GM19239 (cell line): ENCODE data around the gene NRARP.
"Not testable (repeated sequence)": the region's sequence is repeated elsewhere in the genome, so short reads cannot be mapped to it uniquely, and the experiment has no call there.

Experiments used
- DNase-seq: peaks from one replicate; pipeline ENCODE4 v3.0.0; 2011; ENCODE audit warnings: low spot score; ENCODE audit not compliant: insufficient read length
- FAIRE-seq: peaks from 2 replicates; lab custom pipeline; 2011; peaks lifted over from hg19 to GRCh38; lab: Jason Lieb, UNC

The NRARP gene

GRCh38 chr9:137266585-137267453, 35.3 kb downstream of the NRARP start:
- FAIRE-seq (no peak), DNase-seq (no peak)

GRCh38 chr9:137266162-137266527, 35.9 kb downstream of the NRARP start:
- FAIRE-seq (no peak), DNase-seq (no peak)

- DNase-seq (no peak), FAIRE-seq (no peak)
Measured at GRCh38 chr9:137265496-137266161, 36.4 kb downstream of the NRARP start.

GRCh38 chr9:137264067-137264466, 38.0 kb downstream of the NRARP start:
- DNase-seq (no peak), FAIRE-seq (no peak)

DNA sequence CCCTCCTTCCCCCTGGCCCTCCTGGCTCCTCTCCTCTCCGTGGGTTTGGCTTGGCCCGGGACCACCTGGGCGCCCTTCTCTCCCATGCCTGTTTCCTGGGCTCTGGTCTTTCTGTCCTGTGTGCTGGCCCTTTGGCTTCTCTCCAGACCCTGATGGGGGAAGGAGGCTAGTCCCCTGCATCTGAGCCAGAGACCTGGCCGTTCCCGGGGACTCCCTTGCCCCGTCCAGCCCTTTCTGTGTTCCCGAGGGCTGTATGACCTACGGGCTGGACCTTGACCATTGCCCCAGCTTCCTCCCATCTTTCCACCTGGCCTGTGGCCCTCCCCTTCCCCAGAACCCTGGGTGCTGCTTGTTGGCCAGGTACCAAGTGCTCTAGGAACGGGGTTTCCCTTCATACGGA, 38.6 kb downstream of the NRARP start:
- FAIRE-seq (no peak), DNase-seq (no peak)

DNA sequence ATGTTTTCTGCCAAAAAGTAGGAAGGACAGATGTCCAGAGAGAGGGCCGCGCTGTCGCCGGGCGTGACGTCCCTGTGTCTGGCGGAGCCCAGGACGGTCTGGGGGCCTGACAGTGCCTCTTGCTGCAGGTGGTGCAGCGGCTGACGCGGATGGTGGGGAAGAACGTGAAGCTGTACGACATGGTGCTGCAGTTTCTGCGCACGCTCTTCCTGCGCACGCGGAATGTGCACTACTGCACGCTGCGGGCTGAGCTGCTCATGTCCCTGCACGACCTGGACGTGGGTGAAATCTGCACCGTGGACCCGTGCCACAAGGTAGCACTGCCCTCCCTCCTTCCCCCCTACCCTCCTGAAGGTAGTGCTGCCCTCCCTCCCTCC, 39.2 kb downstream of the NRARP start:
- no peak for DNase-seq
- no peak for FAIRE-seq

DNA sequence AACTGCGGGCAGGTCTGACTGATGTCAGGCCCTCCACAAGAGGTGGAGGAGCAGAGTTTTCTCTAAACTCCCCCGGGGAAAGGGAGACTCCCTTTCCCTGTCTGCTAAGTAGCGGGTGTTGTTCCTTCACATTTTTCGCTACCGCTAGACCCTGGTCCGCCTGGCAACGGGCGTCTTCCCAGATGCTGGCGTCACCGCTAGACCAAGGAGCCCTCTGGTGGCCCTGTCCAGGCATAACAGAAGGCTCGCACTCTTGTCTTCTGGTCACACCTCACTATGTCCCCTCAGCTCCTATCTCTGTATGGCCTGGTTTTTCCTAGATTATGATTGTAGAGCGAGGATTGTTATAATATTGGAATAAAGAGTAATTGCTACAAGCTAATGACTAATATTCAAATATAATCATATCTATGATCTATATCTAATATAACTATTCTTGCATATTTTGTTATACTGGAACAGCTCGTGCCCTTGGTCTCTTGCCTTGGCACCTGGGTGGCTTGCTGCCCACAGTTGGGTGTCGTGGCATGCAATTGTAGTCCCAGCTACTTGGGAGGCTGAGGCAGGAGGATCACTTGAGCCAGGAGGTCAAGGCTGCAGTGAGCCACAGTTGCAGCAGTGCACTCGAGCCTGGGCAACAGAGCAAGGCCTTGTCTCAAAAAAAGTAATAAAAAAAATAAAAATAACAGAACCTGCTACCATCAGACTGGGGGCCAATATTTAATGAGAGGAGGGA, 39.7 kb downstream of the NRARP start:
- DNase-seq, FAIRE-seq: not testable (repeated sequence)

- no peak for FAIRE-seq
- DNase-seq = no peak
Measured at GRCh38 chr9:137256856-137257255, 45.2 kb downstream of the NRARP start.

DNA sequence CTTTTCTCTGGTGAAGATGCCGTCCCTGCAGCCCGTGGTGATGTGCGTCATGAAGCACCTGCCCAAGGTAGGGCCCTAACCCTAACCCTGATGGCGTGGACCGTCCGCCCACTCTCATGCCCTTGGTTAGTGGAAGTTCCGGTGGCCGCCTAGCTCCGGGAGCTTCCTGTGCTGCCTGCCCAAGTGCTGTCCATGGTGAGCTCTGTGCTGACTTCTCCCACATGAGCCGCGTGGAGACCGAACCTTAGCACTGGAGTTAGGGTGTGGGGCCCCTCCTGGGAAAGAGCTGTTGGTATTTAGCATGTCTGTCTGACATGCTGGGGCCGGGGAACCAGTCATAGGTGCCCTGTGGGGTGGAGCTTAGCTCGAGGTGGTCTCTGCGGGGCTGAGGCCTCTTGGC, 45.7 kb downstream of the NRARP start:
- FAIRE-seq (no peak), DNase-seq (no peak)

GRCh38 chr9:137255448-137256114, 46.5 kb downstream of the NRARP start:
- FAIRE-seq = peak; percentile 66
- DNase-seq = peak; percentile 64

DNA sequence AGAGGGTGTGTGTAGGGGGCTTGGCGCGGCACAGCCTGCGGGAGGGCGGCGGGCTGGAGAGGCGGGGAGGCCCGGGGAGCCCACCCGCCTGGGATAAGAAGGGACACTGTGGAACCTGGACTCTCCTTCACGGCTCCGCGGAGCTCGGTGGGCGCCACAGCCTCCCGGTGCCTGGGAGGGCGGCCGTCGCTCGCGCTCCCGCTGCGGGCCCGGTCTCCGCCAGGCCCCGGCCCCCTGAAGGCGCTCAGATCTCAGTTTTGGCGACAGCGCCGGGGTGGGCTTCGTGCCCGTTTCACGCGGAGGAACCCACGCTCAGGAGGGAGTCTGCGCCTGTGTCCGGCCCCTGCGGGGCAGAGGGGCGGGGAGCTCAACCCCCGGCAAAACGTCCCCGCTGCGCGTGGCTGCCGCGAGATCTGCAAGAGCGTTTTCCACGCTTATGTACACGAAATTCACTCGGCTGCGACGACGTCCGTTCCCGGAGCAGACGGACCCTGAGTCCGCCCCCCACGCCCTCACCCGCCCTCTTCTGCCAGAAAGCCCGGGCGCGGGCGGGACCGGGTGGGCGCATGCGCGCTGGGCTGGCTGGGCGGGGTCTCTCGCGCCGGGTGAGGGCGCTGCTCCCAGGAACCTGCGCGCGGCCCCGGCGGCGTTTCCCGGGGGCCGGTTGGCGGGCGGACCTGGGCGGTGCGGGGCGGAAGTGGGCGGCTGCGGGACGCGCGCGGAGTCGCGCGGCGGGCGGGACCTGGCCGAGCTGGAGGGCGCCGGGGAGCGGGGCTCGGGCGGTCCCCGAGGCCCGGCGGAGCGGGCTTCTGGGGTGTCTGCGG, 47.2 kb downstream of the NRARP start, which contains the start of gene NELFB:
TSS of gene NELFB (plus strand) at position 704 of the 824 bp plus-strand sequence.
- DNase-seq = peak; percentile 100
- FAIRE-seq = peak; percentile 92

DNA sequence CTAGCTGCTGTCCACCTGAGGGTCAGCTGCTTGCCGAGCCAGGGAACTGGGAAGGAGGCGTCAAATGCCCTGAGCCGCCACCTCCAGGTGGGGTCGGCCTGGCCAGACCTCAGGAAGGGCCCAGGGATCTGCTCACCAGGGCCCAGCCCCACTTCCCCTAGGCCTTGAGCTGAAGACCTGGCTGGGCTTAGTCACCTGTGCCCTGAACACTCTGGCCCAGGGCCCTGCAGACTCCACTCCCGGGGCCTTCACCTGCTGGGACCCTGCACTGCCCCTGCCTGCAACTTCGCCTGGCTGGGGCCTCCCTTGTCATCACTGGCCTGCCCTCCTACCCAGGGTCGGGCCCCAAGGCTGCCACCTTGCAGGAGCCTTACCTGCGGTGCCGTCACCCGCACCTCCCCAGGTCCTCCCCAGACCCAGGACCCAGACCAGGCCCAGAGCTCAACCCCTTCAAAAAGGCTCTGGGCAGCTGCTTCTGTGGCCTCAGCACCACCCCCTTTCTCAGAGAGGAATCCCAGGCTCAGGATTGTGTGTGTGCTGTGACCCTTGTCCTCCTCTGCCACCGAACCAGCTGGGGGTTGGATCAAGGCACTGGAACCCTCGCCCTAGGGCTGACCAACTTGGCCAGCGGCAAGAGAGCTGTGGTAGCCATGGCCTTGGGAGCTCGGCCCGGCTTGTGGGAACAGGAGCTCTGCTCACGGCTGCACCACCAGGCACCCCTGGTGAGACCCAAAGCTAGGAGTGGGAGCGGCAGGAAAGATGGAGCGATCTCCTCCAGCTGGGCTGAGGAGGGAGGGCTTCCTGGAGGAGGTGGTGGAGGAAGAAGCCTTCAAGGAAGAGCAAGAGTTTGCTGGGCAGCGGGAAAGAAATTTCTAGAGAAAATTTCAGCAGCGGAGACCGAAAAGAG, 48.1 kb downstream of the NRARP start:
- FAIRE-seq (no peak), DNase-seq (no peak)

DNA sequence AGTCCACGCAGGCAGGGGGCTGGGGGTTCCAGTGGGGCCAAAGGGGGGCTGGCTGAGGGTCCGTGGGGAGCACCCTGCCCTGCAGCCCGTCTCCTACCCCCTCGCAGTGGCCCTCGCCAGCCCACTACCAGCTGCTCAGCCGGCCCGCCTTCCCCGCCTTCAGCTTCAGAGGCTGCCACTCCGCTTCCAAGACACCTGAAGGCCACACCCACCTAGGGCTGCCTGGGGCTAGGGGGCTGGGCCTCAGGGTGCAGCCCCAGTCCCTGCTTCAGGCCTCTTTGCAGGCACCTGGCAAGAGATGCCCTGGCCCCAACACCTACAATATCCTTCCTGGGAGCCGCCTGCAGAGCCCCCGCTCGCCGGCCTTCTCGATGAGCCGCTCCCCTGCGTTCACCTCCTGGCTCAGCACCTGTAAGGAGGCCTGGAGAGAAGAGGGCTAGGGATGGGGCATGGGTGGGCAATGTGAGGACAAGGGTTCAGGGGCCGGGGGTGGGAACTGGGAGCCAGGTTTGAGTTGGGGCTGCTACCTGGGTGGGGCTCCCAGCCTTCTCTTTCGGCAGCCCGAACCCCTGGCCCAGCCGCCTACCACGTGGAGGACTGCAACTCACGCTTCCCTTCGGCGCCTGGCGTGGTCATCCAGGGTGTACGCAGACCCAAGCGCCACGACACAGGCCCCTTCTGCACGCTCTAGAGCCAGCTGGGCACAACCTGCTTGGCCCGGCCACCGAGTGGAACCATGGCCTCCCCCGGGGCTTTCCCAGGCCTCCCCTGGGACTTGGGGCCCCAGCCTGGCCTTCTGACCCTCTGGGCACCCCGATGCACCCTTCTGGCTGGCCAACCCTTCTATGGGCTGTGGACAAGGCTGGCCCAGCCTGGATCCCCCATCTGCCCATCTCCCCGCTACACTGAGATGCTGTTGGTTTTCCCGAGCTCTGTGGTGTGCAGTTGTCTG, 49.2 kb downstream of the NRARP start:
- DNase-seq = no peak

DNA sequence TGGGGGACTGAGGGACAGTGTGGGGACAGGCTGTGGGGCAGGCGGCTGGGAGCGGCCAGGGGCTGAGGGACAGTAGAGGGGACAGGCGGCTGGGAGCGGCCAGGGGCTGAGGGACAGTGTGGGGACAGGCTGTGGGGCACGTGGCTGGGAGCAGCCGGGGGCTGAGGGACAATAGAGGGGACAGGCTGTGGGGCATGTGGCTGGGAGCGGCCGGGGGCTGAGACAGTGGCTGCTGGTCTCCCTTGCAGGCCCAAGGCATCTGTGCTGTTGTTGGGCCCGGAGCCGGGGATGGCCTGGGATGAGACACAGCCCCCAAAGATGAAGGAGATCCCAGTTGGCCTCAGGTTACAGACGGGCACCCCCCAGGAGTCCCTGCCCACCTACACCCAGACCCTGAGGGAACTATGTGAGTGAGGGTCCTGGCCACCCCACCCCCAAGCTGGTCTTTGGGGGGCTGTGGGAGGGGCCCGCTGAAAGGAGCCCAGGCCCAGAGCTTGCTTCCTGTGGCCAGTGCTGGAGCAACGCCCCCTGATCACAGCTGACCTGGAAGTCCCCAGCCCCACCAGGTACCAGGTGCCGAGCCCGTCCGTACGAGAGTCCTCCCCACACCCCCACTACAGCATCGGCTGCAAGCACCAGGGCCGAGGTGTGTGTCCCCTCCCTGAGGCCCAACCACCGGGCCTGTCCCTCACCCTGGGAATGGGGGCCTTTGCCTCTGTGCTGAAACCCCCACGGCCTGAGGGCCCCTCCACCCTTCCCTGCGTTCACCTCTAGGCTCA, 50.4 kb downstream of the NRARP start:
- DNase-seq (no peak), FAIRE-seq (no peak)

More for the DNA sequence above, 49.2 kb downstream of the NRARP start:
- no peak for FAIRE-seq

GRCh38 chr9:137251194-137251461, 50.9 kb downstream of the NRARP start, which contains the start of gene STPG3:
Gene STPG3 (plus strand): TSS chr9:137251286. CDS start chr9:137251287, 1 bp downstream.
- DNase-seq (no peak), FAIRE-seq (no peak)

DNA sequence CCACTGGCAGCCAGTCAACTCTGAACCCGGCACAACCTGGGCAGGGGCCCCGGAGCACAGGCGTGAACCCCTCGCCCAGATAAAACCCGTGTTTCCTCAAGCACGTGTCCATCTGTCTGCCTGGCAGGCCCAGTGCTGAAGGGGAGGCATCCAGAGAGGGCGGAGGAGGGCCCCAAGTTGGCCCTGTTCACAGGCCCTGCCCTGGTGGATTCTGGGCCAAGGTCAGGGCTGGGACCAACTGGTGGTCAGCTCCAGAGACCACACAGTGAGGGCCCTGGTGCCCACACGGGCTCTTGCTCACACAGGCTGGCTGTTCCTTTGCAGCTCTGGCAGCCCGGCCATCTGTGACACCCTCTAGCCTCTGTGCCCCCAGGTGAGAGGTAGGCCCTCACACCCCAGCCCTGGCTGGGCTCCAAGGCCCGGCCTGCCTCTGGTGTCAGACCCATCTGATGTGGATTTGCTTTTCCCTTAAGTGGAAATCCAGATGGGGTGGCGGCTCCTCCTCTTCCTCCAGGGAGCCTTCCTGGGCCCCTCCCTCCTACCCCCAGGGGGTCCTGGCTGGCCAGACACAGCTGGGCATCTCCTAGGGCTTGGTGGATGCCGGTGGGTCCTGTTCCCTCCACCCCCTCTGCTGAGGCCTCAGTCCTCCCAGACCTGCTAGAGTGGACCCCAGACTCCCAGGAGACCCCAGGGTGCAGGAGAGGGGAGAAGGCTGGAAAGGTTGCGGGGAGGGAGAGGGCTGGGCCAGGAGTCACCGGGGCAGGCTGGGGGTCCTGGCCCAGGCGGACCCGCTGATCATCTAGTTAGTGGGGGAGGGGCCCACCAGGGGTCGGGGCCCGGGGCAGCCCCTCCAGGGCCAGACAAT, 51.5 kb downstream of the NRARP start:
- DNase-seq = no peak
- no peak for FAIRE-seq
